GM12878 (cell line): Measurements from ENCODE around the gene FAM53B.

Experiments
- ELK1 ChIP-seq: IDR thresholded peaks from 2 replicates; pipeline ENCODE4 v1.6.1; 2012; ENCODE audit warnings: low read depth, low read length, improper control_type of control experiment
- EP300 ChIP-seq, 2 experiments: fragments of 150-350 bp in 1 of 2; IDR thresholded peaks; 2 replicates each; pipeline ENCODE4 v1.6.1; 2011 to 2012; ENCODE audit warnings: low read depth in 2 of 2, low read length in 2 of 2, borderline replicate concordance in 1 of 2, improper control_type of control experiment in 1 of 2, inconsistent platforms in 1 of 2; ENCODE audit not compliant: control insufficient read depth in 1 of 2
- EZH2 ChIP-seq: IDR thresholded peaks from 2 replicates; pipeline ENCODE4 v1.6.1; 2012; ENCODE audit warnings: low read depth, mild to moderate bottlenecking, control low read depth, inconsistent platforms, low read length, borderline replicate concordance; ENCODE audit not compliant: control insufficient read depth
- MTA3 ChIP-seq: IDR thresholded peaks from 2 replicates; pipeline ENCODE4 v1.6.1; 2012; ENCODE audit warnings: low read length, inconsistent platforms, borderline replicate concordance
- NFYA ChIP-seq: IDR thresholded peaks from 2 replicates; pipeline ENCODE4 v1.6.1; 2011; ENCODE audit warnings: low read depth, mild to moderate bottlenecking, low read length, improper control_type of control experiment, borderline replicate concordance
- POLR2A ChIP-seq: IDR thresholded peaks from 2 replicates; pipeline ENCODE4 v1.6.1; 2011; ENCODE audit warnings: low read depth, mild to moderate bottlenecking, low read length
- RCOR1 ChIP-seq: conservative IDR thresholded peaks from 2 replicates; pipeline ENCODE4 v1.6.1; 2012; ENCODE audit warnings: low read depth, low read length, improper control_type of control experiment
- SREBF1 ChIP-seq: IDR thresholded peaks from 2 replicates; pipeline ENCODE4 v1.6.1; 2012; ENCODE audit warnings: mild to moderate bottlenecking, low read length
- TF ChIP-seq, protein P1 (sequence below), 3 experiments: IDR thresholded peaks in 2 of 3; conservative IDR thresholded peaks in 1 of 3; 2 replicates each; pipeline ENCODE4 v1.5.1; 2011; ENCODE audit warnings: low read depth in 3 of 3, low read length in 3 of 3, mild to moderate bottlenecking in 3 of 3, control low read depth in 2 of 3, moderate library complexity in 2 of 3, inconsistent platforms in 1 of 3, mixed read lengths in 1 of 3; ENCODE audit not compliant: control insufficient read depth in 2 of 3, insufficient read depth in 1 of 3; ENCODE audit errors: extremely low read depth in 1 of 3

- TF ChIP-seq, protein P1, sequence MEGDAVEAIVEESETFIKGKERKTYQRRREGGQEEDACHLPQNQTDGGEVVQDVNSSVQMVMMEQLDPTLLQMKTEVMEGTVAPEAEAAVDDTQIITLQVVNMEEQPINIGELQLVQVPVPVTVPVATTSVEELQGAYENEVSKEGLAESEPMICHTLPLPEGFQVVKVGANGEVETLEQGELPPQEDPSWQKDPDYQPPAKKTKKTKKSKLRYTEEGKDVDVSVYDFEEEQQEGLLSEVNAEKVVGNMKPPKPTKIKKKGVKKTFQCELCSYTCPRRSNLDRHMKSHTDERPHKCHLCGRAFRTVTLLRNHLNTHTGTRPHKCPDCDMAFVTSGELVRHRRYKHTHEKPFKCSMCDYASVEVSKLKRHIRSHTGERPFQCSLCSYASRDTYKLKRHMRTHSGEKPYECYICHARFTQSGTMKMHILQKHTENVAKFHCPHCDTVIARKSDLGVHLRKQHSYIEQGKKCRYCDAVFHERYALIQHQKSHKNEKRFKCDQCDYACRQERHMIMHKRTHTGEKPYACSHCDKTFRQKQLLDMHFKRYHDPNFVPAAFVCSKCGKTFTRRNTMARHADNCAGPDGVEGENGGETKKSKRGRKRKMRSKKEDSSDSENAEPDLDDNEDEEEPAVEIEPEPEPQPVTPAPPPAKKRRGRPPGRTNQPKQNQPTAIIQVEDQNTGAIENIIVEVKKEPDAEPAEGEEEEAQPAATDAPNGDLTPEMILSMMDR (IDR thresholded peaks at IDR 0.05 in 2 of 3, conservative IDR thresholded peaks at IDR 0.05 in 1 of 3; ENCODE audit: control insufficient read depth in 2 of 3, extremely low read depth in 1 of 3, insufficient read depth in 1 of 3, low read depth in 3 of 3, low read length in 3 of 3): no peak
- no peak for TF ChIP-seq MTA3
- no peak for TF ChIP-seq EP300 (IDR thresholded peaks at IDR 0.05; ENCODE audit: borderline replicate concordance in 1 of 2, control insufficient read depth in 1 of 2, low read depth in 2 of 2, low read length in 2 of 2)
- no peak for TF ChIP-seq ELK1
- no peak for TF ChIP-seq RCOR1
- TF ChIP-seq EZH2: no peak
- no peak for TF ChIP-seq POLR2A
- TF ChIP-seq NFYA: no peak
- no peak for TF ChIP-seq SREBF1
These were observed 4.0 kb upstream of the FAM53B start for GRCh38 chr10:124748166-124748565.
